Caco-2 (cell line): Measurements from ENCODE around the gene TSHZ2. TPM values are rescaled to one million over a fixed set of nuclear protein-coding genes. Genes with fewer than 3 reads are reported as not detected.
A peak's percentile ranks its signal among the peaks of the same experiment; 100 is the strongest.

ENCODE experiments used
- BruUV-seq: library from RNA; stranded (reverse); fragments of 400-500 nt; replicated peaks from 2 replicates; lab custom pipeline; 2021; lab: Mats Ljungman, UMichigan
- CTCF ChIA-PET: fragments of 300-600 bp; sonication (Branson Sonifier 250); formaldehyde crosslinking; loops from one replicate; lab custom pipeline; 2022; ENCODE audit warnings: antibody characterized with exemption; lab: Charles Lee
- POLR2A ChIA-PET: fragments of 300-600 bp; sonication (Branson Sonifier 250); formaldehyde crosslinking; loops from one replicate; lab custom pipeline; 2022; ENCODE audit warnings: antibody characterized with exemption; lab: Charles Lee
- DNase-seq, 2 experiments: peaks; one replicate each; pipeline versions ENCODE4 v3.0.0 to v3.0.0-alpha.2; 2020 to 2022
- H3K27me3 ChIP-seq: replicated peaks from 2 replicates; pipeline ENCODE4 v1.6.0; 2011; ENCODE audit warnings: low read length; ENCODE audit not compliant: control insufficient read depth, insufficient read depth
- H3K36me3 ChIP-seq: 2 replicates; pipeline ENCODE4 v1.5.1; 2011; ENCODE audit warnings: low read length; ENCODE audit not compliant: control insufficient read depth, insufficient read depth
- H3K4me1 ChIP-seq: fragments of 250-450 bp; sonication (Bioruptor Pico); 2 replicates; pipeline ENCODE4 v1.5.1; 2020; ENCODE audit warnings: mild to moderate bottlenecking
- H3K4me3 ChIP-seq: 2 replicates; pipeline ENCODE4 v1.5.1; 2011; ENCODE audit warnings: low read depth, mild to moderate bottlenecking, control low read depth, low read length
- H3K9me3 ChIP-seq: fragments of 250-450 bp; sonication (Bioruptor Pico); 2 replicates; pipeline ENCODE4 v1.5.1; 2020; ENCODE audit warnings: mild to moderate bottlenecking, moderate library complexity
- H3K27ac Mint-ChIP-seq: one replicate; pipeline ENCODE4 v1.8.0; 2022; ENCODE audit warnings: mixed read lengths; ENCODE audit not compliant: unreplicated experiment
- H3K27me3 Mint-ChIP-seq: one replicate; pipeline ENCODE4 v1.8.0; 2022; ENCODE audit warnings: mixed read lengths; ENCODE audit not compliant: insufficient read depth, unreplicated experiment
- H3K36me3 Mint-ChIP-seq: one replicate; pipeline ENCODE4 v1.8.0; 2022; ENCODE audit warnings: mild to moderate bottlenecking, mixed read lengths; ENCODE audit not compliant: insufficient read depth, unreplicated experiment
- H3K4me1 Mint-ChIP-seq: one replicate; pipeline ENCODE4 v1.8.0; 2022; ENCODE audit warnings: low read depth, mixed read lengths; ENCODE audit not compliant: unreplicated experiment
- H3K4me3 Mint-ChIP-seq: one replicate; pipeline ENCODE4 v1.8.0; 2022; ENCODE audit warnings: mild to moderate bottlenecking, moderate library complexity, mixed read lengths; ENCODE audit not compliant: unreplicated experiment
- H3K9me3 Mint-ChIP-seq: one replicate; pipeline ENCODE4 v1.8.0; 2022; ENCODE audit warnings: mixed read lengths; ENCODE audit not compliant: unreplicated experiment
- intact Hi-C: fragments of 100-400 bp; cut with micrococcal nuclease; formaldehyde crosslinking; loops from one replicate; pipeline ENCODE4 v1.10.0; 2022; ENCODE audit not compliant: unreplicated experiment
- total RNA-seq: library from RNA; stranded (reverse); gene quantifications from 2 replicates; pipeline ENCODE4 v1.2.3, GENCODE V29; 2022
- TF ChIP-seq, protein P1 (sequence below), 2 experiments: fragments of 200-600 bp in 1 of 2; IDR thresholded peaks; 1 replicate in 1 of 2; 2 replicates in 1 of 2; pipeline versions ENCODE4 v1.5.1 to v1.8.0; 2011 to 2022; ENCODE audit warnings: antibody characterized with exemption in 1 of 2, control low read depth in 1 of 2, inconsistent platforms in 1 of 2, low read depth in 1 of 2, low read length in 1 of 2, mild to moderate bottlenecking in 1 of 2, moderate library complexity in 1 of 2; ENCODE audit not compliant: insufficient read depth in 1 of 2, severe bottlenecking in 1 of 2, unreplicated experiment in 1 of 2

TSHZ2 gene
- total RNA-seq, 1 experiment from 2014 or later, result 0.07 TPM

DNA sequence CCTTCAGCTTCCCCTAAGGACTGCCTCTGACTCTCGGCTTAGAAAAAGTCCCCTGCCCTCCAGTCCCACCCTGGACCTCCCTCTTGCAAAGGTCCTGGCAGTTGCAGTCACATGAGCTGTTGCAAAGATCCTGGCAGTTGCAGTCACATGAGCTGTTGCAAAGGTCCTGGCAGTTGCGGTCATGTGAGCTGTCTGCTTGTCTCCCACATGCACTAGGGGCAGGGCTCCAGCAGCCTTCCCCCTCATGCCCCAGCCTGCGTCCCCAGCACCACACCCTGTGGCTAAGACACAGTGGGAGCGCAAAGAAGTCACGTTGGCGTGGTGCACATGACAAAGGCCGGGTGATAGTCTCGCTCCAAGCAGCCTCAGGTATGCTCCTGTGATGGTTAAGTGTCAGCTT is 538.5 kb downstream of the TSHZ2 start:
- intact Hi-C loops, result loop anchor here (10.0 kb wide), 1 partner anchor 254 kb away; no protein-coding TSS in a partner anchor
- peaks cover 32% of the 10 kb centered on the region for H3K4me1 Mint-ChIP-seq
- ChIA-PET CTCF (no interaction called here), POLR2A (no interaction called here)
- H3K4me3 Mint-ChIP-seq, result no peak overlapping the region
- no TSS peak for BruUV-seq
- Histone ChIP-seq H3K27me3 (no peaks in the 10 kb centered on the region), H3K4me3 (no peak overlapping the region), H3K36me3 (no peaks in the 10 kb centered on the region), H3K4me1 (peaks cover 34% of the 10 kb centered on the region), H3K9me3 (no peaks in the 10 kb centered on the region)
- TF ChIP-seq, protein P1, sequence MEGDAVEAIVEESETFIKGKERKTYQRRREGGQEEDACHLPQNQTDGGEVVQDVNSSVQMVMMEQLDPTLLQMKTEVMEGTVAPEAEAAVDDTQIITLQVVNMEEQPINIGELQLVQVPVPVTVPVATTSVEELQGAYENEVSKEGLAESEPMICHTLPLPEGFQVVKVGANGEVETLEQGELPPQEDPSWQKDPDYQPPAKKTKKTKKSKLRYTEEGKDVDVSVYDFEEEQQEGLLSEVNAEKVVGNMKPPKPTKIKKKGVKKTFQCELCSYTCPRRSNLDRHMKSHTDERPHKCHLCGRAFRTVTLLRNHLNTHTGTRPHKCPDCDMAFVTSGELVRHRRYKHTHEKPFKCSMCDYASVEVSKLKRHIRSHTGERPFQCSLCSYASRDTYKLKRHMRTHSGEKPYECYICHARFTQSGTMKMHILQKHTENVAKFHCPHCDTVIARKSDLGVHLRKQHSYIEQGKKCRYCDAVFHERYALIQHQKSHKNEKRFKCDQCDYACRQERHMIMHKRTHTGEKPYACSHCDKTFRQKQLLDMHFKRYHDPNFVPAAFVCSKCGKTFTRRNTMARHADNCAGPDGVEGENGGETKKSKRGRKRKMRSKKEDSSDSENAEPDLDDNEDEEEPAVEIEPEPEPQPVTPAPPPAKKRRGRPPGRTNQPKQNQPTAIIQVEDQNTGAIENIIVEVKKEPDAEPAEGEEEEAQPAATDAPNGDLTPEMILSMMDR (IDR thresholded peaks at IDR 0.05; ENCODE audit: insufficient read depth in 1 of 2, low read depth in 1 of 2, low read length in 1 of 2, severe bottlenecking in 1 of 2, unreplicated experiment in 1 of 2), result no peak
- H3K9me3 Mint-ChIP-seq, result peaks cover 10% of the 10 kb centered on the region
- no peaks in the 10 kb centered on the region for H3K27me3 Mint-ChIP-seq
- no peak for DNase-seq
- H3K36me3 Mint-ChIP-seq, result peaks cover 17% of the 10 kb centered on the region
- peak overlapping the region; percentile 62 for H3K27ac Mint-ChIP-seq

DNA sequence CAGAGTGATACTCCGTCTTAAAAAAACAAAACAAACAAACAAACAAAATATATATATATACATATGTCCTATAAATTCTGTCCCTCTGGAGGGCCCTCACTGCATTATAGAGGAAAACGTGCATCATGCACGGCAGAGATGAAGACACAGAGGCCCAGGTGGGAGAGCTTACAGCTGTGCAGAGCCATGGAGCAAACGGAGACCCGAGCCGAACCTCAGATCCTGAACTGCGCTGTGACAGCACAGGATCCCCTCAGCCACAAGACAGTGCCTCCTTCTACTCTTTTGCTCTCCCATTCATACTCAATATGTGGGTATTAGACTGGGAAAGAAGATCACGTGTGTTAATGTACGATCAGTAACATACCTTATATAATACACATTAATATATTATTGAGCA is 539.9 kb downstream of the TSHZ2 start:
- peaks cover 41% of the 10 kb centered on the region for H3K4me1 Mint-ChIP-seq
- peaks cover 20% of the 10 kb centered on the region for H3K36me3 Mint-ChIP-seq
- no peak overlapping the region for H3K4me3 ChIP-seq
- intact Hi-C loops, result loop anchor here (10.0 kb wide), 1 partner anchor 253 kb away; no protein-coding TSS in a partner anchor
- no peaks in the 10 kb centered on the region for H3K27me3 ChIP-seq
- ChIA-PET CTCF (no interaction called here), POLR2A (no interaction called here)
- H3K27me3 Mint-ChIP-seq, result no peaks in the 10 kb centered on the region
- TF ChIP-seq, protein P1 (IDR thresholded peaks at IDR 0.05; ENCODE audit: insufficient read depth in 1 of 2, low read depth in 1 of 2, low read length in 1 of 2, severe bottlenecking in 1 of 2, unreplicated experiment in 1 of 2), result no peak
- no TSS peak for BruUV-seq
- no peaks in the 10 kb centered on the region for H3K9me3 ChIP-seq
- H3K9me3 Mint-ChIP-seq, result peaks cover 10% of the 10 kb centered on the region
- H3K4me3 Mint-ChIP-seq, result no peak overlapping the region
- H3K4me1 ChIP-seq, result peaks cover 44% of the 10 kb centered on the region
- H3K27ac Mint-ChIP-seq, result peak overlapping the region; percentile 96
- no peaks in the 10 kb centered on the region for H3K36me3 ChIP-seq
- DNase-seq, result no peak

DNA sequence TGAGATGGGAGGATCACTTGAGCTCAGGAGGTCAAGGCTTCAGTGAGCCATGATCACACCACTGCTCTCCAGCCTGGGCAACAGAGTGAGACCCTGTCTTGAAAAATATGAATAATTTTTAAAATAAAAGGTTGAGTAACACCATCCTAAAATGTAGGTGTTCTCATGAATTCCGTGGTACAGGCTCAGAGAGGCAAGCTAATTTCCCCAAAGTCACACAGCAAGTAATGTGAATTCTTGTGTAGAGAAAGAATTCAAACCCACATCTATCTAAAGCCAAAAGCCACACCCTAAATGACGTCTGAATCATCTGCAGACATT is 541.0 kb downstream of the TSHZ2 start:
- H3K9me3 ChIP-seq, result no peaks in the 10 kb centered on the region
- no peaks in the 10 kb centered on the region for H3K27me3 ChIP-seq
- no peaks in the 10 kb centered on the region for H3K27me3 Mint-ChIP-seq
- TF ChIP-seq, protein P1 (IDR thresholded peaks at IDR 0.05; ENCODE audit: insufficient read depth in 1 of 2, low read depth in 1 of 2, low read length in 1 of 2, severe bottlenecking in 1 of 2, unreplicated experiment in 1 of 2), result no peak
- CTCF ChIA-PET, result interaction anchor here (1.1 kb wide), 1 partner anchor 100 kb away, joined by 9 read pairs; no protein-coding TSS in a partner anchor
- BruUV-seq, result TSS peak; percentile 90
- H3K9me3 Mint-ChIP-seq, result peaks cover 10% of the 10 kb centered on the region
- no peak for DNase-seq
- intact Hi-C loops, result loop anchor here (1.0 to 10.0 kb wide), 3 partner anchors 34 to 252 kb away; no protein-coding TSS in a partner anchor
- peak overlapping the region; percentile 24; the same call in 1 of the 2 replicates for H3K4me3 ChIP-seq
- peaks cover 47% of the 10 kb centered on the region for H3K4me1 ChIP-seq
- POLR2A ChIA-PET, result interaction anchor here (0.6 to 1.6 kb wide), 4 partner anchors 17 to 413 kb away, joined by 3 to 4 read pairs (median 4); no protein-coding TSS in a partner anchor
- H3K27ac Mint-ChIP-seq, result peak overlapping the region; percentile 96
- H3K4me3 Mint-ChIP-seq, result peak overlapping the region; percentile 61
- H3K36me3 Mint-ChIP-seq, result peaks cover 20% of the 10 kb centered on the region
- H3K36me3 ChIP-seq, result no peaks in the 10 kb centered on the region
- peaks cover 50% of the 10 kb centered on the region for H3K4me1 Mint-ChIP-seq
